H1 (cell line): ENCODE measurements around the gene UMODL1.

Experiments
- HDAC2 ChIP-seq, 2 experiments: fragments of 300-600 bp in 1 of 2; sonication (generic) in 1 of 2; IDR thresholded peaks; 2 replicates each; pipeline ENCODE4 v1.6.1; 2011 to 2012; ENCODE audit warnings: low read depth in 2 of 2, low read length in 2 of 2, mild to moderate bottlenecking in 2 of 2, moderate library complexity in 2 of 2, borderline replicate concordance in 1 of 2, inconsistent platforms in 1 of 2
- TAF1 ChIP-seq: IDR thresholded peaks from 2 replicates; pipeline ENCODE4 v1.6.1; 2011; ENCODE audit warnings: mild to moderate bottlenecking, low read depth, low read length
- TCF12 ChIP-seq: IDR thresholded peaks from 2 replicates; pipeline ENCODE4 v1.6.1; 2011; ENCODE audit warnings: low read depth, mild to moderate bottlenecking, low read length

GRCh38 chr21:42081138-42081537, 10.0 kb downstream of the UMODL1 start:
- TF ChIP-seq TAF1 (no peak), TCF12 (no peak), HDAC2 (IDR thresholded peaks at IDR 0.05; ENCODE audit: borderline replicate concordance in 1 of 2, low read depth in 2 of 2, low read length in 2 of 2) (no peak)
